HG03064 (cell line): ENCODE data around the gene MKLN1.

Experiments
- ATAC-seq: cut with Tn5 transposase; IDR thresholded peaks from one replicate; pipeline ENCODE4 v1.9.1; 2021; ENCODE audit warnings: low read depth; ENCODE audit not compliant: unreplicated experiment

The MKLN1 gene

DNA sequence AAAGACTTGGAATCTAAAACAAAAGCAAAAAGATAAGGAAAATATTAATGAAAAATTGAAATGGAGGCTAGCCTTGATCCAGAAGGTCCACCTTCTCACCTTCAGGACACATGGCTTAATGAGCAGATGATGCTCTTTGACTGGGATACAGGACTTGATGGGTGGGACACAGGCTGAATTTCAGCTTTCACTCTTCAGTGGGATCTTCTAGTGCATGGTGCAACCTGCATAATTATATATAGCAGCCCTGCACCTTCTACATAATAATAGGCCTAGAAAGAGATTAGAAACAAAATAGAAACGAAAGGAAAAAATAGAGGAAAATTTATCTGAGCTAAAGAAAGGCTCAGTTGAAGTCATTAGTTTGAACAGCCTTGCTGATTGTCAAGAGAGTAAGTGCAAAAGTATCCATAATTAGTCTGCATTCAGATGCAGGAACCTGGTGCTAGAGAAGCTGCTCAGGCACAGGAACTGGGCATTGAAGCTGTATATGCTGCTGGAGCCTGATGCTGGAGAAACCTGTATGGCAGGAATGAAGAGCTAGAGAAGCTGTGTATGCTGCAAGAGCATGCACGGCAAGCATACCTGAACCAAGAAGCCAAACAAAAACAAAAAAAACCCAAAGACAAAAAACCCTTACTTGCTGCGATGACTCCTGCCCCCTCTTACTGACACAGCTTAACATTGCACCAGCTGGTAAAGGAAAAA is 19.4 kb downstream of the MKLN1 start:
- ATAC-seq, result no peak

DNA sequence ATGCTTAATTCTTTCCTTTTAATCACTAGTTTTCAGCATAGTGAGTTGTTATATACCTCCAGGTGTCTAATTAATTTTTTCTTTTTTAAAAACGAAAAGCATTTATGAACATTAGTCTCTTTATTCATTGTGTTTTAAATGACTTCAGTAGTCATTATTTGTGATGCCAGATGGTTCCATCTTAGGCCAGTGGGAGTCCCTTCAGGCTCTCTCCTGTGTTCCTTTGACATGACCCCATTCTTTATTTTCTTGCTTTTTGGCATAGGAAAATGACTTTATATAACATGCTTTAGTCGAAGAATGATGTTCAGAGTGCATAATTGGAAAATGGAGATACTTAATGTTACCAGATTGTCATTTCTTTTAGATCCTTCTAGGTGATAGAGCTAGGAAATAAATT is 24.4 kb downstream of the MKLN1 start:
- no peak for ATAC-seq

- ATAC-seq, result no peak
Measured at GRCh38 chr7:131354390-131354789, 26.7 kb downstream of the MKLN1 start.

GRCh38 chr7:131355917-131356777 is 28.5 kb downstream of the MKLN1 start:
- no peak for ATAC-seq

GRCh38 chr7:131357282-131357880 is 29.7 kb downstream of the MKLN1 start:
- ATAC-seq, result no peak

- ATAC-seq, result no peak
Measured at GRCh38 chr7:131358636-131359035, 31.0 kb downstream of the MKLN1 start.

DNA sequence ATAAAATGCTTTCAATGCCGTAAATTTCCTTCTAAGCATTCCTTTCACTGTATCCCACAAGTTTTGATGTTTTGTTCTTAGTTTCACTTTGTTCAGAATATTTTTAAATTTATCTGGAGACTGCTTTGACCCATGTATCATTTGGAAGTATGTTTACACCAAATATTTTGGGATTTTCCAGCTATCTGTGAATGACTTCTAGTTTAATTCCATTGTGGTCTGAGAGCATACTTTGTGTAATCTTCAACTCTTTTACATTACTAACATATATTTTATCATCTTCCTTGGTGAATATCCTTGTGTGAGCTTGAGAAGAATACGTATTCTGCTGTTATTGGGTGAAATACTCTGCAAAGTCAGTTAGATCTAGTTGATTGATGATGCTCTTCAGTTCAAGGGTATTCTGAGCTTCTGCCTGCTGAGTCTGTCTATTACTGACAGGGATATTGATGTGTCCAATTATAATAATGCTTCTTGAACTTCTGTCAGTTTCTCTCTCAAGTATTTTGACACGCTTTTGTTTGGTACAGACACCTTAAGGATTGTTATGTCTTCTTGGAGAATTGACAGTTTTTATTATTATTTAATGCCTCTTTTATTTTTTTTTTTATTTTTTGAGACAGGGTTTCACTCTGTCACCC is 31.6 kb downstream of the MKLN1 start:
- ATAC-seq, result no peak

- ATAC-seq, result no peak
Measured at GRCh38 chr7:131363719-131364118, 36.0 kb downstream of the MKLN1 start.

DNA sequence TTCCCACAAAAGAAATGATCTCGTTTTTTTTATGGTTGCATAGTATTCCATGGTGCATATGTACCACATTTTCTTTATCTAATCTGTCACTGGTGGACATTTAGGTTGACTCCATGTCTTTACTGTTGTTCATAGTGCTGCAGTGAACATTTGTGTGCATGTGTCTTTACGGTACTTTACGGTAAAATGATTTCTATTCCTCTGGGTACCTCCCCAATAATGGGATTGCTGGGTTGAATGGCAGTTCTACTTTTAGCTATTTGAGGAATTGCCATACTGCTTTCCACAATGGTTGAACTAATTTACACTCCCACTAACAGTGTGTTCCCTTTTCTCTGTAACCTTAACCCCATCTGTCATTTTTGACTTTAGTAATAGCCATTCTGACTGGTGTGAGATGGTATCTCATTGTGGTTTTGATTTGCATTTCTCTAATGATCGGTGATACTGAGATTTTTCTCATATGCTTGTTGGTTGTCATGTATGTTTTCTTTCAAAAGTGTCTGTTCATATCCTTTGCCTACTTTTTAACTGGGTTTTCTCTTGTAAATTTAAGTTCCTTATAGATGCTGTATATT is 37.2 kb downstream of the MKLN1 start:
- ATAC-seq, result no peak

DNA sequence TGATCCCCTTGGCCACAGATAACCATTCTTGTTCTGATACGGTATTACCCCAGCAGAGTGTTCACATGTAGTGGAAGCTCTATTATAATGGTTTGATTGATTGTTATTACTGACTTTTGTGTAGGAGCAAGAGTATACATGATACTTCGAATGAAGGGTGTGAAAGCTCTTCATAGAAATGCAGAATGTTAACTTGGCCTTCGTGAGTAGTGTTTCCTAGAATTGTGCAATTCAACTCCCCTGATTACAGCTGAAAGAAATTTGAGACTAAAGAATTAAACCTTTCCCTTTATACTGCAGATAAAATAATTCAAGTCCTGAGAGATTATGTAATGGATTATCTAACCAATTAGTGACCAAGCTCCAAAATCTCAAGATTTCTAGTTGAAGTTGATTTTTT is 38.2 kb downstream of the MKLN1 start:
- no peak for ATAC-seq

DNA sequence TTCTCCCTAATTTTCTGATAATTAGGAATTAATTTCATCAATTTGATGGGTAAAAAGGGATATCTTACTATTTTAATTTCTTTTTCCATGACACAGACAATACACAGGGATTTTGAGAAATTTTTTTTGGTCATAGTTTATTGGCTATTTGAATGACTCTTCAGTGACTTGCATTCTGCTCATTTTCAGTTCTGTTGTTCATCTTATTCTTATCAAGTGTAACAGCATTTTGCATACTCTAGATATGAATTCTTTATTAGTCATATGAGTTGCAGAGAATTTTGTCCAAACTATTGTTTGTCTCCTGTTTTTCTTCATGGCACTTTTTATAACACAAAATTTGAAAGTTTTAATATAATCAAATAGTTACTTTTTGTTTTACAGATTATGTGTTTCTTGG is 41.7 kb downstream of the MKLN1 start:
- no peak for ATAC-seq

GRCh38 chr7:131370523-131370968 is 42.9 kb downstream of the MKLN1 start:
- peak; percentile 73 for ATAC-seq

GRCh38 chr7:131371411-131371810 is 43.7 kb downstream of the MKLN1 start:
- ATAC-seq, result no peak

DNA sequence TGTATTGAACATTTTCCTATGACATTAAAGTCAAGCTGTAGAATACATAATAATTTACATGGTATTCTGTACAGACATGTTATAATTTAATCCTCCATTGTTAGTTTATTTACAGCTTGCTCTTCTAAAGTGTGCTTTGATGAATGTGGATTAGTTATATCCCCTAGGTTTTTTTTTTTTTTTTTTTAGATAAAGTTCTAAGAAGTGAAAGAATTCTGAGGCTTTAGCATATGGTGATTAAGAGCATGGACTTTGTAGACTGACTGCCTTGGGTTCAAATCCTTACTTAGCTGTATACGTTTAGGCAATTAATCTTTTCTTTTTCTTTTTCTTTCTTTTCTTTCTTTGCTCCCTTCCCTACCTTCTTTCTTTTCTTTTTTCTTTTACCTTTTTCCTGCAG is 44.9 kb downstream of the MKLN1 start:
- no peak for ATAC-seq

GRCh38 chr7:131374821-131375220 is 47.1 kb downstream of the MKLN1 start:
- ATAC-seq, result no peak

- ATAC-seq, result no peak
Measured at GRCh38 chr7:131381069-131381838, 53.6 kb downstream of the MKLN1 start.

GRCh38 chr7:131383417-131384285 is 56.0 kb downstream of the MKLN1 start:
- no peak for ATAC-seq

DNA sequence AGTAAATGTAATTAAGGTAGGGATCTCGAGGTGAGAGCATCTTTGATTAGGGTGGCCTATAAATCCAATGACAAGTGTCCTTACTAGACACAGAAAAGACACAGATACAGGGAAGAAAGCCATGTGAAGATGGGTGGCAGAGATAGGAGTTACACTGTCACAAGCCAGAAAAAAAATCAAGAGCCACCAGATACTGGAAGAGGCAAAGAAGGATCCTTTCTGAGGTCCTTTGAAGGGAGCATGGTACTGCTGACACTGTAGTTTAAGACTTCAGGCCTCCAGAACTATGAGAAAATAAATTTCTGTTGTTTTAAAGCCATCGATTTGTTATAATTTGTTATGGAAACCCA is 56.6 kb downstream of the MKLN1 start:
- no peak for ATAC-seq

GRCh38 chr7:131385039-131385605 is 57.4 kb downstream of the MKLN1 start:
- ATAC-seq, result no peak
